NAMALWA (cell line): Measurements from ENCODE around the gene PLCB1.
"Not testable (repeated sequence)": the region's sequence is repeated elsewhere in the genome, so short reads cannot be mapped to it uniquely, and the experiment has no call there.

Experiments
- DNase-seq: peaks from one replicate; pipeline ENCODE4 v3.0.0-alpha.2; 2015; ENCODE audit warnings: low spot score

The PLCB1 gene

DNA sequence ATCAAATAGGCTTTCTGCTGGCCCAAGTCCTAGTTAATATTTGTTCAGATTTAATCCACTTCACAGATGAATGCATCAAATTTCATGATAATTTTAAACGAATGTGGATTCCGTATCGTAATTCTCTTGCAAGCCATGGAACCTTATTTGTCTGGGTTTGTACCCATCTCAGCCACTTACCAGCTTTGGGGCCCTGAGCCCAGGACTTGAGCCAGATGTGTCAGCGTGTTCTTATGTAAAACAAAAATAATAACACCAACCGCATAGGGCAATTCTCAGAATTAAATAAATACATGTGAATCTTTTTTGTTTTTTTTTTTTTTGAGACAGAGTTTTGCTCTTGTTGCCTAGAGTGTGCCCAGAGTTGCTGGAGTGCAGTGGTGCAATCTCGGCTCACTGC, 654.3 kb downstream of the PLCB1 start:
- no peak for DNase-seq

GRCh38 chr20:8787090-8787489, 655.0 kb downstream of the PLCB1 start:
- no peak for DNase-seq

DNA sequence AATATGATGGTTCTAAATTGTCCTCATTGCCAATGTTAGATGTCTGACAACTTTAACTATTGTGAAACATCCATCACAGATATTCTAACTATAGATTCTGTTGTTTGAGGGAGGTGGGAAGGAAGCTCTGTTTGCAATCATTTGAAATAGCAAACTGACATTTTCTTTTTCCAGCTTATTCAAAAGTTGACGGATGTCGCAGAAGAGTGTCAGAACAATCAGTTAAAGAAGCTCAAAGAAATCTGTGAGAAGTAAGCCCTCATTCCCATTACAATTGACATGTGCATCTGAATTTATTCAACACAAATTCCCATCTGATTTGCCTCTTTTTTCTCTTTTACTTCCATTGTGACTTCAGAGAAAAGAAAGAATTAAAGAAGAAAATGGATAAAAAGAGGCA, 656.2 kb downstream of the PLCB1 start:
- DNase-seq = no peak

GRCh38 chr20:8788831-8789230, 656.8 kb downstream of the PLCB1 start:
- DNase-seq = no peak

DNA sequence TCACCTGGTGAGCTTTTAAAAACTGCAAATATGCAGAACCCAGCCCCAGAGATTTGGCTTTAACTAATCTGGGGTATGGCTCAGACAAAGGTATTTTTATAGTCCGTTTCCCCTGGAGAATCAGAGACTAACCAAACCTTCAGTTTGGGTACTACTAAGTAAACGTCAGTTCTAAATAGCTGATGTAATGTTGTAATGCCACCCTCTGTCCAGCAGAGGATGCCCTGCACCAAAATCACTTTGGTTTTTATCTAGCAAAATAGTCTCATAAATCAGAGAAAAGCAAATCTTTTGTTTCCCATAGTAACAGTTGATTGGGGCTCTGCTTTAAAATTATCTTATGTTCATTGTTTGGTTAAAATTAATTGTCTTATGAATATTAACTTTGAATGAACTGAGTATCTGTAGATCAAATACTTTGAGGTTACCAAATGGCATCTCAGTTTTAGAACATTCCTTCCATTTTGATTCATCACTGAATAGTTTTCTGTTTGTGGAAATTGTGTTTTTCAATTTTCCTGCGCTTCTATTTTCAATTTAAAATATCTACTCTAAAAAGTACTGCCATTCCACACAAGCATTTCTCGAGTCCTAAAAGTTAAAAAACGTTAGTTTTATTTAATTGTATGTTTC, 658.5 kb downstream of the PLCB1 start:
- DNase-seq = peak; percentile 55

- no peak for DNase-seq
Measured at GRCh38 chr20:8795404-8795803, 663.3 kb downstream of the PLCB1 start.

DNA sequence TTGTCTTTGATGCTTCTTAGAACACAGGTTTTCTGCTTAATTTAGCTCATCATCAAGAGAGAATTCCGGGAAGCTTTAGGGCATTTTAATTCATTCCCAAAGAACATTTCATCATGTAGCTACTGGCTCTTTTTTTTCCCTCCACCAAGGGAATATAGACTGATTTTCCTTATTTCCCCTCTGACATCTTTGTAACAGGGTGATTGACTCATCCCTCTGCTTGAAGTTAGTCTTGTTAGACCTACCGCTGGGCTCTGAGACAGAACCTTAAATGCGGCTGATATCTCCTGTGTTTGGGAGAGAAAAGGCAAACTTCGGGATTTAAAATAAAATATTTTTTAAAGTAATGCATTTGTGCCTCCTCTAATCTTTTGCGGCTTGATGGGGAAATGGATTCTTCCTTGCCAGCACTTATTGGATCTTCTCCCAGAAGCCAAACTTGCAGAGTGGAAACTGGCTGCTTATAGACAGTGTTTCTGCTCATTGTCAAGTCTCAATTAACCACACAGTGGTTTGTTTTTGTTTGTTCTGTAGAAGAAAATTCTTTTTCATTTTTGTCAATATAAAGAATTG, 664.1 kb downstream of the PLCB1 start:
- DNase-seq = no peak

- DNase-seq = no peak
Measured at GRCh38 chr20:8798505-8798904, 666.4 kb downstream of the PLCB1 start.

- DNase-seq = no peak
Measured at GRCh38 chr20:8800089-8800488, 668.0 kb downstream of the PLCB1 start.

GRCh38 chr20:8801686-8802085, 669.6 kb downstream of the PLCB1 start:
- no peak for DNase-seq

- DNase-seq = no peak
Measured at GRCh38 chr20:8803065-8803464, 671.0 kb downstream of the PLCB1 start.

- no peak for DNase-seq
Measured at GRCh38 chr20:8803941-8804340, 671.9 kb downstream of the PLCB1 start.

DNA sequence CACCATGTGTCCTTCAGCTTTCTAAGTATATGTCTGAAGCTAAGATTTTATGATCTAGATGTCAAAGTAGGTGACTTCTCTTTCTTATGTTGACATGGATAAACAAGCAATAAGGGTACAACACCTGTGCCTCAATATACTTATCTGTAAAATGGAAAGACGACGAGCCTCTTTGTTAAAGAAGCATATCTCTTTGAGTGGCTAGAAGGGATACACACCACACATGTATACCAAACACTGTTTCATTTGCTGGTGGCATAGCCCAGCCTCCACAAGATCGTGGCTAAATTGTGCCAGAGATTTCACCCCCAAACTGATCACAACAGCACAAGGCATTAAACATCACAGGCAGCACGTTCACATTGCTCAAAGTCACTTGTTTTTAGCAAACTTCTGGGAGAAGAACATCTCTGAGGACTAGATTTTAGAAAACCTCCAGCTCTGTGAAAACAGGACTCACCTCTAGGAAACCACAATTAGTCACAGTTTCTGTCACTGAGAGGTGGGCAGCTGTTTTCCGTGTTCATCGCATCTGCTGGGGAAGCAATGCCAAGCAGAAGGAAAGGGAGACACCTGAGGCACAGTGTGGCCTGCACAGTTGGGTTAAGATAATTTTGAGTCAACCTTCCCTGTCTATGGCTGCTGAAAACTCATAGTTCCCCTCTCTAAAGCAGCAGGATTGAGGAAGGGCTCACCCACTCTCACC, 673.8 kb downstream of the PLCB1 start:
- DNase-seq = peak; percentile 1

GRCh38 chr20:8807480-8808201, 675.6 kb downstream of the PLCB1 start:
- no peak for DNase-seq

DNA sequence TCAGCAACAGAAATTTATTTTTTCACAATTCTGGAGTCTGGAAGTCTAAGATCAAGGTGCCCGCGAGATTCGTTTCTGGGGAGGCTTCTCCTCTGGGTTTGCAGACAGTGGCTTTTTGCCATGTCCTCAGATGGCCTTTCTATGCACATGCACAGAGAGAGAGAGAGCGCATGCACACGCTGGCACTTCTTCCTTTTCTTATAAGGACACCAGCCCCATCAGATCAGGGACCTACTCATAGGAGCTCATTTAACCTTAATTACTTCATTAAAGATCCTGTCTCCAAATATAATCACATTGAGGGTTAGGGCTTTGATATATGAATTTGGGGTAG, 676.1 kb downstream of the PLCB1 start:
- DNase-seq = no peak

GRCh38 chr20:8809107-8809953, 677.3 kb downstream of the PLCB1 start:
- no peak for DNase-seq

DNA sequence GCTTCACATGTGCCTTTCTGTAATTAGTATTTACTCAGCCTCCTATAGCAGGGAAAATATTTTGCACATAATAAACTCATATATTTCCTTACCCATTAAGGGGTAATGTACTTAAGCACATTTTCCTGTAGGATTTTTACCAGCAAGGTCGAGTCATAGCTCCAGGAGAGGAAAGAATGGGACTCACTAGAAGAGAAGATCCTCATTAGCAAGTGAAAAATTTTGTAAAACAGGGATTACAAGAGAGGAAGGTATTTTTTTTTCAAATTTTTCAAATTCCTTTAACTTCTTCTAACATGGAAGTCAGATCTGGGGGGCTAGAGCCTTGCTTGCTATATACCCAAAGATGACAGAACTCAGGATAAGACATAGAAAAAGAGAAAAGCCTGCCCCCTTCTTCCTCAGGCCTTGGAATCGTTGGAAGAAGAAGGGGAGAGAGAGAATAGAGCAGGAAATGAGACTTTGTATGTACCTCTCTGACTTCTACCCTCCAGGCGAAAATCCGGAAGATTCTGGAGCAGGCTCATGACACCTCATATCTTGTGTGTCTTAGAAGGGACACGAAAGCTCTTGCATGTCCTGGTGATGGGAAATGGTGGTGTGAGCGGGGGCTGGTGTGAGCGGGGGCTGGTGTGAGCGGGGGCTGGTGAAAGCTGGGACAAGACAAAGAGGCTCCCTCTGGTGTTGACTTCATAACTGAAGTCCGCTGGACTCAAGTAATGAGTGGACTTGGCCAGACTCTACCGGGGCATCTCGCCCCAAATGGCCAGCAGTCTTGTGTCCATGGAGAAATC, 679.9 kb downstream of the PLCB1 start:
- DNase-seq = no peak

DNA sequence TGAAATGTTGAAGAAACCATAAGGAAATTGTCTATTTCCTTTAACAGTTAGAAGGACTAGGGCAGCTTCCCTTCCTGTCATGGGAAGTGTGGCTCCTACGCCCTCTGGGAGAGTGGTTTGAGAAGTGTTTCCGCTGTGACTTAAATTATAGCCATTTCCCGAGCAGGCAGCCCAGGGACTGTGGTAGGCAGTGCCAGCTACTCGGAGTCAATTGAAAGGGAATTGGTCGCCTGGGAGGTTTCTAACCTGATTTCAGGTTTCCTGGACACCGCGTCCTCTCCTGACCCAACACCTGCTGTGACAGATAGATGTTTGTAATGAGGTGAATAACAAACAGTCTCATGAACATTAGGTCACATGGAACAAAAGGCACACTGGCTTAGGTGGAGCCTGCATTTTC, 680.8 kb downstream of the PLCB1 start:
- DNase-seq = no peak

DNA sequence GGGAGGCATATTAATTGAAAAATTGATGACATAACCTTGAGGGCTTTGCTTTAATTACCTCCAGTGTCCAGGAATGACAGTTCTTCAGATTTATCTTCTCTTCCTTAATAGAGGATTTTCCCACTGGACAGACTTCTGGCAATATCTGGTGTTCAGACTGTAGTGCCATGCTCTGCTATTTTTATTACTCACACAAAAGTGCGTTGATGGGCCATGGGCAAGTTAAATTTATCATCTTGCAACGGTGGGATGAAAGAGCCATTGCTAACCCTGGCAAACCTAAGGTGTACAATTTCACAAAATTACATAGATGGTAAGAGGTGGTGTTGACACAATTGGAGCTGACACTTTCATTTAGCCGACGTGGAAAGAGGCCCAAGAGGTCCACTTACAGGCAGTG, 683.1 kb downstream of the PLCB1 start:
- DNase-seq = no peak

DNA sequence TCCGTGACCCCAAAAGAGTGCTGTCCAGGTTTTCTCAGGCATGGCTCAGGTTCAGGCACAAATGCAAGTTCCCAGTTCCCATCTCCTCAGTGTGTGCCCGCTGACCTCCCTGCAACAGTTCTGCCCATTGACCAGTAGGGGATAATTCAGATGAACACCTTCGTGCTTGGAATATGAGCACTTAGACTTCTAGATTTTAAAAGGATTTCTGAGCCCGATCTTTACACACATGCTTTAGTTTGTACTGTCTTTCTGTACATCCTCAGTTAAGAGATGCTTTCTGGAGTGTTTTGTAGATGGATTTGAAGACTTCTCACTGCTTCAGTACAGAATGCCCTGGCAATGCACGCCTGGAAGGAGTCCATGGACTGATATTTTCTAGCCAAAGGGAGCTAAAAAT, 697.2 kb downstream of the PLCB1 start:
- no peak for DNase-seq

DNA sequence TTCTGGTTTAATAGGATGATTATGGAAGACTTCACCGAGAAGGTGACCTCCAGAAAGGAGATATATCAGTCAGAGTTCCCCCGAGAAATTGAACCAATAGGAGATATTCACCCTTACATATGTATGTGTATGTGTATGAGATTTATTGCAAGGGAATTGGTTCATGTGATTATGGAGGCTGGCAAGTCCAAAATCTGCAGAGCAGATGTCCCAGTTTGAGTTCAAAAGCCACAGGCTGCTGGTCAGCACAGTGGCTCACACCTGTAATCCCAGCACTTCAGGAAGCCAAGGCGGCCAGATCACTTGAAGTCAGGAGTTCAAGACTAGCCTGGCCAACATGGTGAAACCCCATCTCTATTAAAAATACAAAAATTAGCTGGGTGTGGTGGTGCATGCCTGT, 702.2 kb downstream of the PLCB1 start:
- not testable (repeated sequence) for DNase-seq
